Epithelial cell of esophagus (primary cell): ENCODE results near the gene USP20.

Experiments used
- DNase-seq: peaks from one replicate; pipeline ENCODE4 v3.0.0; 2010; ENCODE audit warnings: low read depth
- H3K4me3 ChIP-seq: 2 replicates; pipeline ENCODE4 v1.5.1; 2011; ENCODE audit warnings: mild to moderate bottlenecking, low read length, control low read depth
- TF ChIP-seq, protein P1 (sequence below): IDR thresholded peaks from 2 replicates; pipeline ENCODE4 v1.5.1; 2011; ENCODE audit warnings: low read depth, mild to moderate bottlenecking, low read length, control low read depth, inconsistent platforms; ENCODE audit not compliant: insufficient read depth; ENCODE audit errors: missing control alignments

The USP20 gene

DNA sequence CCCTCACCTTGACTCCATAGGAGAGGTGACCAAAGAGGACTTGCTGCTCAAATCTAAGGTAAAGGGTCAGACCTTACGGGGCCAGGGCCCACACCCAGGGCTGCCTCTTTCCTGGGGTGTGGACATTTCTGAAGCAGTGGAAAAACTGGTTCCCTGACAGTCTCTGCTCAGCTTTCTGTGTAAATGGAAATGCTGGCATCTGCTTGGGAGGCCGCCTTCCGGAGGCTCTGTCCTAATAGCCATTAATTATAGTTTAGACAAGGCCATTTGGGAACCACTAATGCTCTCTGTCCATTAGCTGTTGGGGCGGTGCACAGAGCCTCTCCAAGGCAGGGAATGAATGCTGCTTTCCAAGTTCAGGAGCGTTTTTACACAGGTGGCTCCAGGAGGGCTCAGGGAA, 17.3 kb downstream of the USP20 start:
- TF ChIP-seq, protein P1, sequence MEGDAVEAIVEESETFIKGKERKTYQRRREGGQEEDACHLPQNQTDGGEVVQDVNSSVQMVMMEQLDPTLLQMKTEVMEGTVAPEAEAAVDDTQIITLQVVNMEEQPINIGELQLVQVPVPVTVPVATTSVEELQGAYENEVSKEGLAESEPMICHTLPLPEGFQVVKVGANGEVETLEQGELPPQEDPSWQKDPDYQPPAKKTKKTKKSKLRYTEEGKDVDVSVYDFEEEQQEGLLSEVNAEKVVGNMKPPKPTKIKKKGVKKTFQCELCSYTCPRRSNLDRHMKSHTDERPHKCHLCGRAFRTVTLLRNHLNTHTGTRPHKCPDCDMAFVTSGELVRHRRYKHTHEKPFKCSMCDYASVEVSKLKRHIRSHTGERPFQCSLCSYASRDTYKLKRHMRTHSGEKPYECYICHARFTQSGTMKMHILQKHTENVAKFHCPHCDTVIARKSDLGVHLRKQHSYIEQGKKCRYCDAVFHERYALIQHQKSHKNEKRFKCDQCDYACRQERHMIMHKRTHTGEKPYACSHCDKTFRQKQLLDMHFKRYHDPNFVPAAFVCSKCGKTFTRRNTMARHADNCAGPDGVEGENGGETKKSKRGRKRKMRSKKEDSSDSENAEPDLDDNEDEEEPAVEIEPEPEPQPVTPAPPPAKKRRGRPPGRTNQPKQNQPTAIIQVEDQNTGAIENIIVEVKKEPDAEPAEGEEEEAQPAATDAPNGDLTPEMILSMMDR: no peak
- no peak overlapping the region for H3K4me3 ChIP-seq
- peak; percentile 44 for DNase-seq

DNA sequence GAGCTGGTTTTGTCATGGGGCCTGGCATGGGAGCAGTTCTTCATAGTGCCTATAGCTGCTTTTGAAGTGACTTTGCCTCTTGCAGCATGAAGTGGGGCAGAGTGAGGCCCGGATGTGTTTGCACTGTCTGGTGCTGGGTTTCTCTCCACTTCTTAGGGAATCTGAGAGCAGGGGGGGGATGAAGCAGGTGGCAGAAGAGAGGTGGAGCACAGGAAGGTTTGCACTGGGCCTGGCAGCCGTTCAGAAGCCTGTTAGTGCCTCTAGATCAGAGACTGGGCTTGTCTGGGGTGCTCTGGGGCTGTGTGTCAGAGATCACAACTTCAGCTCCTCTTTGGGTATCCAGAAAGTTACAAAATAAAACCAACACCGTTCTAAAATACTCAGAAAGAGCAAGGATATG, 18.4 kb downstream of the USP20 start:
- TF ChIP-seq, protein P1: no peak
- no peak for DNase-seq
- no peak overlapping the region for H3K4me3 ChIP-seq

DNA sequence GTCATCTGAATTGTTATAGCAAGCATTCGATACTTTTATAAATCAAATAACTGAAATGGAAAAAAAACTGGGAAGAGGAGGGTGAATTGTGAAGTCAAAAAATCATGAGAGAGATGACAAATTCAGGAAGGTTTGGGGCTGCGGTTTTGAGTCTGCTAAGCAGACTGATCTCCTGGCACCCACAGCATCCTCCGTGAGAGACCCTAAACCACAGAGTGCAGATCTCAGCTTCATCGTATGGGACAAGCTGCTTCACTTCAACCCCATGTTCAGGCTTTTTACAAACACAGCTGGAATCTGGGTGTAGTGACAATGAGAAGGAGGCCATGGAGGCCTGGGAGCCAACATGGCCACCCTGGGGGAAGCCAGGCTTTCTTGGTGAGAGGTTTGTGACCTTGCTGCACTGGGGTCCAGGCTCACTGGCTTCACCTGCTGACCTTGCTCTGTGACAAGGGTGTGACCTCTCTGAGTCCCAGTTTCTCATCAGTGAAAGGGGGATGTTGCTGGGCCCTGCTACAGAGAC, 19.4 kb downstream of the USP20 start:
- TF ChIP-seq, protein P1: no peak
- no peak overlapping the region for H3K4me3 ChIP-seq
- no peak for DNase-seq

DNA sequence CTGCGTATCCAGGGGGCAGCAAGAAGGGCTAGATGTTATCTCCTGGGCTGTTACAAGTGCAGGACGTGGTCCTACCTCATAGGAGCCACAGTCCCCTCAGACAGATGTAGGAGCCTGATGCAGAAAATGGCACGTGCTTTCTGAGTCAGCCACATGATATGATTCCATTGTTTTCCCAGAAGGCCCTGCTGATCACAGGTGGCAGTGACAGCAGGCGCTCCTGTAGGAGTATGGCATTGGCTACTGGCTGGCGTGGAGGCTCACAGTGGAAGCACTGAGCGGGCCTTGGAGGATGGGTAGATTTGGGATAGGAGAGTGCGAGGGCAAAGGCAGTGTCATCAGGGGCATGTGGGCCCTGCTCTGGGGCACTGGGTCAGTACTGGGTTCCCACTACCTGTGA, 21.9 kb downstream of the USP20 start:
- H3K4me3 ChIP-seq: no peak overlapping the region
- no peak for DNase-seq
- TF ChIP-seq, protein P1: no peak

DNA sequence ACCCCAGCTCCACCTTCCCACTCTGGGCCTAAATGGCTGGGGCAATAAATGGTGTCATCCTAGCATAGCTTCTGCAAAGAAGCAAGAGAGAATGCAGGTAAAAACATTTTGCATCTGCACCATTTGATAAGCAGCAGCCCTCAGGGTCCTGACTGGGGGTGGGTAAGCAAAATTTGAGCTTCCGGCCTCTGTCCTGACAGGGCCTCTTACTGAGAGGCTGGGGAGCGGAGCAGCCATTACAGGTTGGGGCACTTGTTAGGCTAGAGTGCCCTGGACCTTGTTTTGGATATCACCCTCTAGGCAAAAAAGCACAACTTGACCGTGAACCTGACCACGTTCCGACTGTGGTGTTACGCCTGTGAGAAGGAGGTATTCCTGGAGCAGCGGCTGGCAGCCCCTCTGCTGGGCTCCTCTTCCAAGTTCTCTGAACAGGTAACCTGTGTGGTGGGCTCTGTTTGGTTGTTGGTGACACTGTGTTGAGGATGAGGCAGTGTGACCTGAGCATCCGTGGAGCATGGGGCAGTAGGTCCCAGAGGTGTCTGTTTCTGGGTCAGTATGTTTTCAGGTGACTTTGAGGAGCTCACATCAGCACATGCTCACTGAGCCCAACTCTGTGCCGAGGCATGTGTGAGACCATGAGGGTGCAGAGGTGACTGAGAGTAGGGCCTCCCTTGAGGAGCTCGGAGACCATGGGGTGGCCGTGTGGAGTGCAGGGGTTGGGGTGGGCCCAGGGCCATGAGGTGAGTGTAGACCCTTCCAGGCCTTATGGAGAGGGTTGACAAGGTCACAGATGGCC, 23.1 kb downstream of the USP20 start:
- DNase-seq: no peak
- TF ChIP-seq, protein P1: no peak
- no peak overlapping the region for H3K4me3 ChIP-seq

DNA sequence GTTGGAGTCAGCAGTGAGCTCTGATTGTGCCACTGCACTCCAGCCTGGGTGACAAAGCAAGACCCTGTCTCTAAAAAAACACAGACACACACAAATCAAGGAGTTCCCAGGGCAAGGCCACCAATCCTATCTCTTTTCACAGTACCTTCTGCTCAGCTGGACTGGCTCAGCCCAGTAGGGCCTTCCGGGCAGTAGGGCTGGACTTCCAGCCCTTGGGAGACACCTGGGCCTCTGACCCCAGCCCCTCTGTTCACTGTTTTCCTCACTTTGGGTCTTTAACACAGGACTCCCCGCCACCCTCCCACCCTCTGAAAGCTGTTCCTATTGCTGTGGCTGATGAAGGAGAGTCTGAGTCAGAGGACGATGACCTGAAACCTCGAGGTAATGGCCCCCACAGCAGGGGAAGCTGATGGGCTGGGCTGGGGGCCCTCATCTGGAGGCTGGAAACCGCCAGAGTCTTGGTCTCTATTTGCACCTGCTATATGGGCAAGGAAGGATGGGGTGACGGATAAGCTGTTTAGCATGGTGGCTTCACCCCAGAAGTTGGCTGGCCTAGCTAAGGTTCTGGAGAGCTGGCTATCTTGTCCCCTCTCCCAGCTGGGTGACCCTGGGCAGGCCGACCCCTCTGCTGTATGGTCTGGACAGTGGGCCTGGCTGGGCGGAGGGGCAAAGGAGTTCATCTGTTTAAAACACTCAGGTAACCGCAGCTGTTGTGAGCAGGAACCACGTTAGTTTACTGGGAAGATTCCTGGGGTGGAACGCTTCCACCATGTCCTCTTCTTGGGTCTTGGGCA, 25.6 kb downstream of the USP20 start:
- no peak for DNase-seq
- TF ChIP-seq, protein P1: no peak
- H3K4me3 ChIP-seq: no peak overlapping the region
